CD4-positive, alpha-beta T cell treated with Interleukin-12 subunit alpha and Interleukin-12 subunit beta, for 1 hour (primary cell): ENCODE results near the gene CATSPERZ.
"Not testable (repeated sequence)": the region's sequence is repeated elsewhere in the genome, so short reads cannot be mapped to it uniquely, and the experiment has no call there.

Experiments
- DNase-seq: peaks from one replicate; pipeline ENCODE4 v3.0.0-alpha.2; 2020

CATSPERZ gene

DNA sequence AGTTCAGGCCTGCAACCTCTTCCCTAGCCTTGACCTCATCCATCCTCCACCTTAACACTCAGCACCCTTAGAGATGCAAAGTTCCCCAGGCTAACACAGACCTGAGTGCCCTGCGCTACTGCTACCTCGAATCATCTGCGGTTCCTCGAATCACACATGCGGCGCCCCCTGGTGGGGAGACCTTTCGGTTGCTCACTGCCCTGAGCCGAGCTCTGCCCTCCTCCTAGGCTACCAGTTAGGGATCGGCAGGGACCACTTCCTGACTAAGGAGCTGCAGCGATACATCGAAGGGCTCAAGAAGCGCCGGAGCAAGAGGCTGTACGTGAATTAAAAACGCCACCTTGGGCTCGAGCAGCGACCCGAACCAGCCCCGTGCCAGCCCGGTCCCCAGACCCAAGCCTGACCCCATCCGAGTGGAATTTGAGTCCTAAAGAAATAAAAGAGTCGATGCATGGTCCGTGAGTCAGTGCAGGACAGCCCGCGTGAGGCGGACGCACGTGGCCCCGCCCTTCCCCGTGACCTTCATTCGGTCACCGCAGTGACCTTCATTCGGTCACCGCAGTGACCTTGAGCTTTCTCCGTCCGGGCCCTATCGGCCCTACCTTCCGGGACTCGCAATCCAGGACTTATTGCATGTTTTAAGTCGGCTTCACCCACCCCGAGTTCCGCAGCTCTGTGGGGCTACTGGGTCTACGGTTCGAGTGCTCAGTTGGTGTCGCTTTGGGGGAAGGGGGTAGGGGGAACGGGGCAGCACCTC lies 4.3 kb downstream of the CATSPERZ start:
- peak; percentile 92 for DNase-seq

DNA sequence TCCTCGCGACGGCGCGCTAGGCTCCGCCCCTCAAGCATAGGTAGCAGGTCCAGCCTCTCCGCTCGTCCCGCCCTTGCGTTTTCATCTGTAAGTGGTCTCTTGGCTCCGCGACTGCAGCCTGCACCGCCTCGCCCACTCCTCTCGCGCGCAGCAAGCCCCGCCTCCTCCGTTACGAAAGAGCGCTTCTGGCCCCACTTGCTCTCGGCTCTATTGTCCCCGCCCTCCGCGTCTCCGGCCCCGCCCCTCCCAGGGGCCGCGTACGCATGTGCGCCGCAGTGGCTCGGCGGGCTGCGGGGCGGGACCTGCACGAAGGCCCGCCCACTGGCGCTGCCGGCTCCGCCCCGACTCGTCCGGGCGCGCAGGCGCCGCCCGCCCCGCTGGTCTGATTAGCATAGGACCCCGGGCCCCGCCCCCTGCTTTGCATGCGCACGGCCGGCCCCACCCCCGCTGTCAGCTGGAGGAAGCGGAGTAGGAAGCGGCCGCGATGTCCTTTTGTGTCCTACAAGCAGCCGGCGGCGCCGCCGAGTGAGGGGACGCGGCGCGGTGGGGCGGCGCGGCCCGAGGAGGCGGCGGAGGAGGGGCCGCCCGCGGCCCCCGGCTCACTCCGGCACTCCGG lies 5.0 kb downstream of the CATSPERZ start, which contains the start of gene ESRRA:
Gene ESRRA, plus strand, starts transcription at position 450 of the 616 bp plus-strand sequence. CDS start 1,656 bp downstream, outside the sequence.
- DNase-seq = peak; percentile 98

DNA sequence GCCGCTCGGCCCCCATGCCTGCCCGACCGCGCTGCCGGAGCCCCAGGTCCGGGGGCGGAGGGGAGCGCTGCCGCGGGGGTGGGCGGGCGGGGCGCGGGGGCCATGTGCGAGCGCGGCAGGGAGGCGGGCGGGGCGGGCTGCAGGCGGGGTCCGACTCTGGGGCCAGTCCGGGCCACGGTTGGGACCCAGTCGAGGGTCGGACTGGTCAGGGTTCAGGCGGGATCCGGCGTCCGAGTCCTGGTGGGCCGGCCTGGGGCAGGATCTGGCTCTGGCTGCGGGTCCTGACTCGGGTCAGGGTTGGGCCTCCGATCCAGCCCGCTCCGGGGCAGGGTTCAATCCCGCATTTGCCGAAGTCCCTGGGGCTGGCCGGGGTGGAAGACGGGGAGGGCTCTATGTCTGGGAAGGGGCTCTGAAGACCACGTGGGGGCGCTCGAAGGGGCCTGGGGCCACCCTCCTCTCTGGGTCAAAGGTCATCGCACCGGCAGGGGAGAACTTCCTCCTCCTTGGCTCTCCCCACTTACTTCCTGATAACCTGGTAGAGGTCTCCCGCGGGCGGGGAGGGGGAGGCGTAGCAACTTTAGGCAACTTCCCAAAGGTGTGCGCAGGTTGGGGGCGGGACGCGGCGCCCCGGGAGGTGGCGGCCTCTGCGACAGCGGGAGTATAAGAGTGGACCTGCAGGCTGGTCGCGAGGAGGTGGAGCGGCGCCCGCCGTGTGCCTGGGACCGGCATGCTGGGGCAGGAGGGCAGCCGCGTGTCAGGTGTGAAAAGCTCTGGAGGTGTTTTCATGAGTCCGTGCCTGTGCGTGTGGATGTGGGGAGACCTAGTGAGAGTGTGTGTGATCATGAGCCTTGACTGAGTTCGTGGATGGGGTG lies 5.8 kb downstream of the CATSPERZ start:
- peak; percentile 79 for DNase-seq

DNA sequence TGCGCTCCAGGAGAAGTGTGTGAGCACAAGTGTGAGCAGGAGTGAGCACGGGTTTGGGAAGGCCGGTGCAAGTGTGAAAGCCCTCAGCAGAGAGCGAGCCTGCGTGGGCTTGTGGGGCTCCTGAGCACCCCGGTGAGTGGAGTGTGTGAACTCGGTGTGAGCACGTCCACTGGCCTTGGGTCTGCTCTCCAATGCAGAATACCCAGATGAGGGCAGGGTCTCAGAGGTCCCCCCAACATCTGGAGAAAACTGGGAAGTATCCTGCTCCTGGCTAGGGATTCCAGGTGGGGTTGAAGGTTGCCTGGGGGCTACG lies 6.4 kb downstream of the CATSPERZ start:
- no peak for DNase-seq

DNA sequence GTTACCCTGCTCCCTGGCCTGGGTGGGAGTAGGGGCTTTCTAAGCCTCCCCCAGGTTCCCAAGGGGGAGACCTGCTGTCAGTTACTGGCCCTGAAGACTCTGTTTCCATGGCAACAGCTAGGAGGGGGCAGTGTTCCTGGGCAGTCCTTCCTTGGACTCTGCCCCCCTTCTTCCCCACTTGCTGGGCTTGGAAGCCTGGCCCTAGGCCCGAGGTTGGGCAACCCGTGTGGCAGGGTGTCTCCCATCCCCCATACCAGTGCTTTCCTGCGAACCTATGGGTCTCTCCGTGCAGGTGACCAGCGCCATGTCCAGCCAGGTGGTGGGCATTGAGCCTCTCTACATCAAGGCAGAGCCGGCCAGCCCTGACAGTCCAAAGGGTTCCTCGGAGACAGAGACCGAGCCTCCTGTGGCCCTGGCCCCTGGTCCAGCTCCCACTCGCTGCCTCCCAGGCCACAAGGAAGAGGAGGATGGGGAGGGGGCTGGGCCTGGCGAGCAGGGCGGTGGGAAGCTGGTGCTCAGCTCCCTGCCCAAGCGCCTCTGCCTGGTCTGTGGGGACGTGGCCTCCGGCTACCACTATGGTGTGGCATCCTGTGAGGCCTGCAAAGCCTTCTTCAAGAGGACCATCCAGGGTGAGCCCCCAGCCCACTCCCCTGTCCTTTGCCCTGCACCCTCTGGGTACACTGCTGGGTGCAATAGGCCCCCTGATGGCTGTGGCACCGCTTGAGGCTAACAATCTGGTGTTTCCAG lies 6.9 kb downstream of the CATSPERZ start:
- no peak for DNase-seq

DNA sequence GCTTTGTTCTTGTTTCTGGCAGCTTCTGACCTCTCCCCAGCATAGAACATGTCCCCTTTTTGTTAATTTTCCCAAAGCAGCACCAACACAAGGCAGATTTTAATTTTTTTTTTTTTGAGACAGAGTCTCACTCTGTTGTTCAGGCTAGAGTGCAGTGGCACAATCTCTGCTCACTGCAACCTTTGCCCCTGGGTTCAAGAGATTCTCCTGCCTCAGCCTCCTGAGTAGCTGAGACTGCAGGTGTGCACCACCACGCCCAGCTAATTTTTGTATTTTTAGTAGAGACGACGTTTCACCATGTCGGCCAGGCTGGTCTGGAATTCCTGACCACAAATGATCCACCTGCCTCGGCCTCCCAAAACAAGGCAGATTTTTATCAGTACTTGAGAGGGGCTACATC lies 7.6 kb downstream of the CATSPERZ start:
- DNase-seq = not testable (repeated sequence)

DNA sequence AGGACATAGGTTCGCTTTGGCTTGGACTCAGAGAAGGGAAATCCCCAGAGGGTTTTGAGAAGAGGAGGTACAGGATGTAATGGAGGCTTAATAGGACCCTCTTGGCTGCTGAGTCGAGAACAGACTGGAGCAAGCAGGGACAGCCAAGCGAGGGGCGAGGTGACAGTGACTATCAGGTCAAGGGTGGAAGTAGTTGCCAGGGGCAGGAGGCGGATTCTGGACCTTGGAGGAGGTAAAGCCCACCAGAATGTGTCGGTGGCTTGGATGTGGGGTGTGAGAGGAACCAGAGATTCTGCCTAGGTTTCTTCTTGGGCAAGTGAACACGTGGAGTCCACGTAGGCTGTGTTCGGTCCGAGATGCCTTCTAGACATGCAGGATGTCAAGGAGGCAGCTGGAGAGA lies 12.8 kb downstream of the CATSPERZ start:
- DNase-seq = no peak

DNA sequence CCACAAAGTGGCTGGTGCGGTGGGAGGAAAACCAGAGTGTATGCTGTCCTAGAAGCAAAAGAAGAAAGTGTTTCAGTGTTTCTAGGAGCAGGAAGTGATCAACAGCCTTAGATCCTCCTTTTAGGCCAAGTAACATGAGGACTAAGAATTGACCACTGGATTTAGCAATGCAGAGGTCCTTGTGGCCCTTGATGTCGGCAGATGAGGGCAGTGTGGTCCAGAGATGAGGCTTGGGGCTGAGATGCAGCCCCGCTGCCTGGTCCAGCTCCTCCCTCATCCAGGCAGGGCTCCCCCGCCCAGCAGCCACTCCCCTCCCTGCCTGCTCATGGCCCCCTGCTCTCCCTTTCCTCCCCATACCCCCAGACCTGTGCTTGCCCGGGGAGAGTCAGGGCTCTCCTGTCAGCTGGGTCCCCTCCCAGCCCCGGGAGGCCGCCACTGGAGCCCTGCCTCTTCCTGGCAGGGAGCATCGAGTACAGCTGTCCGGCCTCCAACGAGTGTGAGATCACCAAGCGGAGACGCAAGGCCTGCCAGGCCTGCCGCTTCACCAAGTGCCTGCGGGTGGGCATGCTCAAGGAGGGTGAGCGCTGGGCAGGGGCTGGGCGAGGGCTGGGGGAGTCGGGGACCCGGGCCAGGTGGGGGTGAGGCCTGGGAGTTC lies 13.5 kb downstream of the CATSPERZ start:
- DNase-seq = no peak

DNA sequence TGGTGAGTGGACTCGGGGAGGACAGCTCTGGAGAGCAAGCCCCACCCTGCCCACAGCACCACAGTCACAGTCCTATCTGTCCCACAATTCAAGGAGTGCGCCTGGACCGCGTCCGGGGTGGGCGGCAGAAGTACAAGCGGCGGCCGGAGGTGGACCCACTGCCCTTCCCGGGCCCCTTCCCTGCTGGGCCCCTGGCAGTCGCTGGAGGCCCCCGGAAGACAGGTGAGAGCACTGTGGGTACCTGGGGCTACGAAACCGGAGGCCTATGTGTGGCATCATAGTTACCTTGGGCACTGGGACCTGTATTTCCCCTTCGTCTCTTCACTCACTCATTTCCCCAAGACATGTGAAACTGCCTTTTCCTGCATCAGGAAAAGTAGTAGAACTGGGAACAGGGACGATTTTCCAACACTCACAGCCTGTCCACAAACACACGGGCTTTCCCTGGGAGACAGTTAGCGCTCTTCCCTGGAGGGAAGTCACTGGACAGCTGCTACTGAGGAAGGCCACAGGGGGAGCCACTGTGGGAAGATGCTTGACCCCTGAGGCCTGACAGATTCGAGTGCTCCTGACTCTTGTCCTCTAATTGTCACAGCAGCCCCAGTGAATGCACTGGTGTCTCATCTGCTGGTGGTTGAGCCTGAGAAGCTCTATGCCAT lies 14.1 kb downstream of the CATSPERZ start:
- no peak for DNase-seq

DNA sequence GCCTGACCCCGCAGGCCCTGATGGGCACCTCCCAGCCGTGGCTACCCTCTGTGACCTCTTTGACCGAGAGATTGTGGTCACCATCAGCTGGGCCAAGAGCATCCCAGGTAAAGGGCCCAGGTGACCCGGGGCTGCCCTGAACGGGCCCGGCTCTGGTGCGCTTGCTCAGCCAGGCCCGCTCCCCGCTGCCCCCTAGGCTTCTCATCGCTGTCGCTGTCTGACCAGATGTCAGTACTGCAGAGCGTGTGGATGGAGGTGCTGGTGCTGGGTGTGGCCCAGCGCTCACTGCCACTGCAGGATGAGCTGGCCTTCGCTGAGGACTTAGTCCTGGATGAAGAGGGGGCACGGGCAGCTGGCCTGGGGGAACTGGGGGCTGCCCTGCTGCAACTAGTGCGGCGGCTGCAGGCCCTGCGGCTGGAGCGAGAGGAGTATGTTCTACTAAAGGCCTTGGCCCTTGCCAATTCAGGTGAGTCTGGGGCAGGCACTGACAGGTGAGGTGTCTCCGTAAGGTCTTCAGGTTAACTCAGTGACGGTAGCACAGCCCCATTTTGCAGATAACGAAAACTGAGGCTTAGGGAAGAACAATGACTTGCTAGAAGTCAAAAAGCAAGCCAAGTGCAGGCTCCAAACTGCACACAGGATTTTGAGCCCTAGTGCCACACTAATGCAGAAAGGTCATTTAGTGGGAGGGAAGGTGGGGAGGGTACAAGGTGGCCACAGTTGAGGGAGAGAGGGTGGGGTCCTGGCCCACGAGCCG lies 14.8 kb downstream of the CATSPERZ start:
- no peak for DNase-seq

DNA sequence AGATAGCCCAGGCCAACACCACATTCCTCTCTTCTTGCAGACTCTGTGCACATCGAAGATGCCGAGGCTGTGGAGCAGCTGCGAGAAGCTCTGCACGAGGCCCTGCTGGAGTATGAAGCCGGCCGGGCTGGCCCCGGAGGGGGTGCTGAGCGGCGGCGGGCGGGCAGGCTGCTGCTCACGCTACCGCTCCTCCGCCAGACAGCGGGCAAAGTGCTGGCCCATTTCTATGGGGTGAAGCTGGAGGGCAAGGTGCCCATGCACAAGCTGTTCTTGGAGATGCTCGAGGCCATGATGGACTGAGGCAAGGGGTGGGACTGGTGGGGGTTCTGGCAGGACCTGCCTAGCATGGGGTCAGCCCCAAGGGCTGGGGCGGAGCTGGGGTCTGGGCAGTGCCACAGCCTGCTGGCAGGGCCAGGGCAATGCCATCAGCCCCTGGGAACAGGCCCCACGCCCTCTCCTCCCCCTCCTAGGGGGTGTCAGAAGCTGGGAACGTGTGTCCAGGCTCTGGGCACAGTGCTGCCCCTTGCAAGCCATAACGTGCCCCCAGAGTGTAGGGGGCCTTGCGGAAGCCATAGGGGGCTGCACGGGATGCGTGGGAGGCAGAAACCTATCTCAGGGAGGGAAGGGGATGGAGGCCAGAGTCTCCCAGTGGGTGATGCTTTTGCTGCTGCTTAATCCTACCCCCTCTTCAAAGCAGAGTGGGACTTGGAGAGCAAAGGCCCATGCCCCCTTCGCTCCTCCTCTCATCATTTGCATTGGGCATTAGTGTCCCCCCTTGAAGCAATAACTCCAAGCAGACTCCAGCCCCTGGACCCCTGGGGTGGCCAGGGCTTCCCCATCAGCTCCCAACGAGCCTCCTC lies 15.7 kb downstream of the CATSPERZ start:
- DNase-seq = not testable (repeated sequence)

DNA sequence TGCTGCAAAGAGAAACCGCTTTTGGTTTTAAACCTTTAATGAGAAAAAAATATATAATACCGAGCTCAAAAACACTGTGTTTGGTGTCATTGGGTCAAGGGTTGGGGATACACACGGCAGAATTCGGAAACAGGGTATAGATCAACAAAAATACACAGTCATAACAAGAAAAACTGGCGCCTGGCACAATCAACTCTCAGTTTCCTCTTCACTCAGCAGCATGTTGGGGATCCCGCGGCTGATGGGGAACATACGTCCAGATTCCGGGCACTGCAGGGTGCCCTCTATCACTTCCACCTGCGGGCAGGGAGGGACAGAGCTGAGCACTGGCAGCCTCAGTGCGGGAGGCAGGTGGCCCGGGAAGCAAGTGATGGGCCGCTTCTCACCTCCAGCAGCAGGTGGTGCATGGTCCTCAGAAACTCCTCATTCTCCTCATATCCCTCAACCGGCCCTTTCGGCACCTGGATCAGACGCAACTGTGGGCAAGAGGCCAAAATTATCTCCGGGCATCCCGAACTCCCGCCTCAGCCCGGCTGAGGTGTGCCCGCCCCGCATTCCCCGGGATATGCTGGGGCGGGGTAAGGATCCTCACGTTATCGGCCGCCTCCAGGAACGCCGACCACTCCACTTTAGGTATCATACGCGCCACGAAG lies 16.6 kb downstream of the CATSPERZ start:
- peak; percentile 48 for DNase-seq

DNA sequence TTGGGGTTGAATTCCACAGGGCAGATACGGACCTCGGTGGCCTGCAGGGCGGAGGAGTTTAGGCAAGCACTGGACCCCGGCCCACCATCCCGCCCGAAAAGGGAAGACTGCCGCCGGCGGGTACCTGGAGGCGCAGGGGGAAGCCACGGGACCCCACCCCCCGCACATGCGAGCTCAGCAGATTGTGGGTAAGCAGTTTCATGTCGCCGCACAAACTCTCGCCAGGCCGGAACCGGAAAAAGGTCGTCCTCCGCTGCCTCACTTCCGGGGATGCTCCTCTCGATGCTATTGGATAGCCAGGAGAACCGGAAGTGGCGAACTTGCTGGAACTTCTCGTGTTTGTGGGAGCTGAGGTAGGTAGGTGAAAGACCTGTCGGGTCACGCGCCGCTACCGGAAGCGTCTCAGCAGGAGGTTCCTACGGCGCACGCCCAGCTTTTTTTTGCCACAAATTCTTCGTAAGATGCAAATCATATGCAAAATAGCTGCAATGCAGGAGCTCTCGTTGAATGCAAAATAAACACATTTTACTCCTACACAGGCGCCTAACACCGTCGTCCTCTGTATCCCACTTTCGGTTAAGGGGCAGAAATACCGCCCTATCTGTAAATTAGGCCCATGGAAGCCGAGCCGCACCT lies 17.3 kb downstream of the CATSPERZ start, which contains the start of gene TRMT112:
Gene TRMT112, minus strand, starts transcription at position 235 of the 636 bp plus-strand sequence. Its CDS starts 33 bp downstream, at position 202.
- peak; percentile 98 for DNase-seq

DNA sequence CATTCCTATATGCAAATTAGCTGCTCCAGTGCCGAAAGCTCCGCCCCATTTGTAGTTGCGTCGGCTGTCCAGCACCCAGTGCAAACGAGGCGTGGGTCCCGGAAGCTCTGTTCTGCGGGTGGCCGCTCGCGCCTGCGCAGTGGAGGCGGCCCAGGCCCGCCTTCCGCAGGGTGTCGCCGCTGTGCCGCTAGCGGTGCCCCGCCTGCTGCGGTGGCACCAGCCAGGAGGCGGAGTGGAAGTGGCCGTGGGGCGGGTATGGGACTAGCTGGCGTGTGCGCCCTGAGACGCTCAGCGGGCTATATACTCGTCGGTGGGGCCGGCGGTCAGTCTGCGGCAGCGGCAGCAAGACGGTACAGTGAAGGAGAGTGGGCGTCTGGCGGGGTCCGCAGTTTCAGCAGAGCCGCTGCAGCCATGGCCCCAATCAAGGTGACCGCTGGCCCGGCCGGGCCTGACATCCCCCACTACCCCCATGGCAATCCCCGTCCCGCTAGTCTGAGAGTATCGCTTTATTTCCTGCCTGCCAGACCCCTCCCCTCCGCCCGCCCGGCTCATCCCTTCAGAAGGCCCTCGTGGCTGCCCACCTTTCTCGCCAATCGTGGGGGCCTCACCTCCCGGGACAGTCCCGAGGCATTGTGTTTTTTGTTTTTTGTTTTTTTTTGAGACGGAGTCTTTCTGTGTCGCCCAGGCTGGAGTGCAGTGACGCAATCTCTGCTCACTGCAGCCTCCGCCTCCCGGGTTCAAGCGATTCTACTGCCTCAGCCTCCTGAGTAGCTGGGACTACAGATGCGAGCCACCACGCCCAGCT lies 18.0 kb downstream of the CATSPERZ start, which contains the start of gene PRDX5:
Gene PRDX5, plus strand, starts transcription at position 161 of the 805 bp plus-strand sequence. Its CDS starts 95 bp downstream, at position 256.
- peak; percentile 97 for DNase-seq

DNA sequence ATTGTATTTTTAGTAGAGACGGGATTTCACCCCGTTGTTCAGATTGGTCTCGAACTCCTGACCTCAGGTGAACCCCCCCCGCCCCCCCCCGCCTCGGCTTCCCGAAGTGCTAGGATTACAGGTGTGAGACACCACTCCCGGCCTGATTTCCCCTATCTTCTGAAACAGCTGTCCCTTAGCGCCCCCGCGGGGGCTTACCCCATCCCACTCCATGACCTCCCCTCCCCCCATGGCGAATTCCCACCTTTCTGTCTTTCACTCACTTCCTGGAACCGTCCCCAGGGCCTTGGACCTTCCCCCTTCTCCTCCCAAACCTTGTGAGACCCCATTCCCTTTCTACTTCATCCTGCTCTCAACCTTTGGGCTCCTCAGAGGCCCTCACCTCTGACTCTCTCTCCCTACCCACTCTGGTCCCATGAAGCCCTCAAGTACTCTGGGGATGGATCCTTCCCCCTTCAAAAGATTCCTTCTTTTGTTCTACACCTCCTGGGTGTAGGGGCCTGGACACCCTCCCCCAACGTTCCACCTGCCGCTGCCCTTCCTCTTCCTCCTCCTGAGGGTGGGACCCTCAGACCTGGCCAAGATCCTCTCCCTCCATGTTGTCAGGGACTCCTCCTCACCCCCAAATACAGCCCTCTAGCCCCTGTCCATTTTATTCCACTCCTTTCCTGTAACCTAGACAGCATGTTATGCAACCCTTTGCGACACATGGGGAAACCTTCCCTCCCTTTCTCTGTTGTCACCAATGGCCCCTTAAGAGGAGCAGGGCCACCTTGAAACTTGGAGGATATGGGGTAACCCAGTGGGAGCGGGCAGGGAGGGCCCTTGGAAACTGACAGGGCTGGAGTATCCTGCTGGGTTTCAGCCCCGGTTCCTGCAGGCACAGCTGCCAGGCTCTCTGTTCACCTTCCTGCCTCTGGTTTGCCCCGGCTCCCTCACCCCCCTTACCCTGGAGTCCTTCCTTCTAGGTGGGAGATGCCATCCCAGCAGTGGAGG lies 18.9 kb downstream of the CATSPERZ start:
- DNase-seq = no peak

DNA sequence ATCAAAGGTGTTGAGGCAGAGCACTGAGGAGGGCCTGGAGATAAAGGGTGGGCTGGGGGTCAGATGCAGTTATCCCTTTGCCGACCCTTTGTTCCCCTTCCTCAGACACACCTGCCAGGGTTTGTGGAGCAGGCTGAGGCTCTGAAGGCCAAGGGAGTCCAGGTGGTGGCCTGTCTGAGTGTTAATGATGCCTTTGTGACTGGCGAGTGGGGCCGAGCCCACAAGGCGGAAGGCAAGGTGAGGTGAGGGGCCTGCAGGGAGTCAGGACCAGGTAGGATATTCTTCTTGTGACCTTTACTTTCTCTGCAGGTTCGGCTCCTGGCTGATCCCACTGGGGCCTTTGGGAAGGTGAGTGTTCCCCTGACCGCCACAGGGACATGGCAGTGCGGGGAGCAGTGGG lies 20.4 kb downstream of the CATSPERZ start:
- no peak for DNase-seq
